Neural progenitor cell (in vitro differentiated cells): ENCODE measurements around the gene TM4SF5. TPM values are rescaled to one million over a fixed set of nuclear protein-coding genes. Genes with fewer than 3 reads are reported as not detected.

Experiments
- DNase-seq: peaks from one replicate; pipeline ENCODE4 v3.0.0-alpha.2; 2016; ENCODE audit warnings: low spot score
- H2AFZ ChIP-seq: fragments of 200-600 bp; sonication (generic); replicated peaks from 2 replicates; pipeline ENCODE4 v1.6.1; 2016; ENCODE audit warnings: antibody characterized with exemption
- H3F3A ChIP-seq: fragments of 200-600 bp; sonication (generic); 2 replicates; pipeline ENCODE4 v1.6.1; 2016; ENCODE audit warnings: antibody characterized with exemption, low read depth
- H3K27ac ChIP-seq: fragments of 200-600 bp; sonication (generic); 2 replicates; pipeline ENCODE4 v1.5.1; 2016; ENCODE audit warnings: mild to moderate bottlenecking
- H3K27me3 ChIP-seq: fragments of 200-600 bp; sonication (generic); 2 replicates; pipeline ENCODE4 v1.6.1; 2016; ENCODE audit warnings: mild to moderate bottlenecking, moderate library complexity
- H3K36me3 ChIP-seq: fragments of 200-600 bp; sonication (generic); 2 replicates; pipeline ENCODE4 v1.5.1; 2016
- H3K4me1 ChIP-seq: fragments of 200-600 bp; sonication (generic); 2 replicates; pipeline ENCODE4 v1.6.1; 2016; ENCODE audit warnings: mixed run types
- H3K4me2 ChIP-seq: fragments of 200-600 bp; sonication (generic); 2 replicates; pipeline ENCODE4 v1.6.1; 2016
- H3K4me3 ChIP-seq: fragments of 200-600 bp; sonication (generic); 2 replicates; pipeline ENCODE4 v1.5.1; 2016
- H3K79me2 ChIP-seq: fragments of 200-600 bp; sonication (generic); 2 replicates; pipeline ENCODE4 v1.6.1; 2016; ENCODE audit warnings: low read depth
- H3K9ac ChIP-seq: fragments of 200-600 bp; sonication (generic); 2 replicates; pipeline ENCODE4 v1.6.1; 2016
- H3K9me3 ChIP-seq: fragments of 200-600 bp; sonication (generic); 2 replicates; pipeline ENCODE4 v1.5.1; 2016; ENCODE audit warnings: low read depth
- H4K20me1 ChIP-seq: fragments of 200-600 bp; sonication (generic); 2 replicates; pipeline ENCODE4 v1.6.1; 2016; ENCODE audit warnings: low read depth
- H3K27ac Mint-ChIP-seq: 3 replicates; pipeline ENCODE4 v1.8.0; 2021; ENCODE audit warnings: mixed read lengths
- H3K27me3 Mint-ChIP-seq: 2 replicates; pipeline ENCODE4 v1.8.0; 2022; ENCODE audit warnings: low read depth, mild to moderate bottlenecking, inconsistent platforms, moderate library complexity, mixed read lengths; ENCODE audit not compliant: insufficient read depth
- H3K36me3 Mint-ChIP-seq: 3 replicates; pipeline ENCODE4 v1.8.0; 2021; ENCODE audit warnings: mixed read lengths
- H3K4me1 Mint-ChIP-seq: 3 replicates; pipeline ENCODE4 v1.8.0; 2021; ENCODE audit warnings: mixed read lengths
- H3K4me3 Mint-ChIP-seq: 3 replicates; pipeline ENCODE4 v1.8.0; 2021; ENCODE audit warnings: mild to moderate bottlenecking, moderate library complexity, mixed read lengths
- H3K9me3 Mint-ChIP-seq: 3 replicates; pipeline ENCODE4 v1.8.0; 2020; ENCODE audit warnings: mixed read lengths
- EZH2 ChIP-seq: fragments of 200-600 bp; sonication (generic); IDR thresholded peaks from 2 replicates; pipeline ENCODE4 v1.6.1; 2017; ENCODE audit warnings: antibody characterized with exemption, mild to moderate bottlenecking, moderate library complexity
- EZH2phosphoT487 ChIP-seq: fragments of 200-600 bp; sonication (generic); IDR thresholded peaks from 2 replicates; pipeline ENCODE4 v1.6.1; 2017; ENCODE audit warnings: antibody characterized with exemption
- total RNA-seq: library from RNA; depleted of rRNA; stranded (reverse); fragments of >200 nt; gene quantifications from 2 replicates; pipeline ENCODE4 v1.2.3, GENCODE V29; 2015; ENCODE audit warnings: low replicate concordance
- TF ChIP-seq, protein P1 (sequence below): fragments of 200-600 bp; sonication (generic); IDR thresholded peaks from 2 replicates; pipeline ENCODE4 v1.5.1; 2017; ENCODE audit warnings: antibody characterized with exemption, mild to moderate bottlenecking

TM4SF5 gene
- total RNA-seq, 1 donor from 2014 or later, result not detected

DNA sequence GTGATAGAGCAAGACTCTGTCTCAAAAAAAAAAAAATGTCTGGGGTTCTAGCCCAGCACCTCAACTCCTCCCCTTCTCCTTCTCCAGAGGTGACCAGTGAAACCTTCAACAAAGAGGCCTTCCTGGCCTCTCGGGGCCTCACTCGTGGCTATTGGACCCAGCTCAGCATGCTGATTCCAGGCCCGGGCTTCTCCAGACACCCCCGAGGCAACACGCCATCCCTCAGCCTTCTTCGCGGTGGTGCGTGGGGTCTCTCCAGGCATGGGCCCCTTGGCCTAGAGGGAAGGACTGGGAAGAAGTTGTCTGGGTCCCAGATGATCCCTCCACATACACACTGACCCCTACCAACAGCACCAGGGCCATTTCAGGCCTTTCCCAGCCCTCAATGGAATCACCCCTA lies 28.5 kb upstream of the TM4SF5 start:
- Histone ChIP-seq H3K79me2 (no peaks in the 10 kb centered on the region), H3K36me3 (no peaks in the 10 kb centered on the region), H3K27ac (no peak overlapping the region), H3K27me3 (peaks cover 93% of the 10 kb centered on the region), H3K9ac (no peak overlapping the region), H3K4me3 (no peak overlapping the region), H3K4me2 (no peak overlapping the region), H3F3A (peaks cover 19% of the 10 kb centered on the region), H3K4me1 (peaks cover 7% of the 10 kb centered on the region), H3K9me3 (no peaks in the 10 kb centered on the region), H2AFZ (no peak overlapping the region), H4K20me1 (peaks cover 6% of the 10 kb centered on the region)
- Mint-ChIP-seq H3K27me3 (peaks cover 63% of the 10 kb centered on the region), H3K4me3 (no peak overlapping the region), H3K36me3 (no peaks in the 10 kb centered on the region), H3K9me3 (peaks cover 5% of the 10 kb centered on the region), H3K27ac (no peak overlapping the region), H3K4me1 (peaks cover 14% of the 10 kb centered on the region)
- TF ChIP-seq EZH2phosphoT487, result no peak
- TF ChIP-seq, protein P1, sequence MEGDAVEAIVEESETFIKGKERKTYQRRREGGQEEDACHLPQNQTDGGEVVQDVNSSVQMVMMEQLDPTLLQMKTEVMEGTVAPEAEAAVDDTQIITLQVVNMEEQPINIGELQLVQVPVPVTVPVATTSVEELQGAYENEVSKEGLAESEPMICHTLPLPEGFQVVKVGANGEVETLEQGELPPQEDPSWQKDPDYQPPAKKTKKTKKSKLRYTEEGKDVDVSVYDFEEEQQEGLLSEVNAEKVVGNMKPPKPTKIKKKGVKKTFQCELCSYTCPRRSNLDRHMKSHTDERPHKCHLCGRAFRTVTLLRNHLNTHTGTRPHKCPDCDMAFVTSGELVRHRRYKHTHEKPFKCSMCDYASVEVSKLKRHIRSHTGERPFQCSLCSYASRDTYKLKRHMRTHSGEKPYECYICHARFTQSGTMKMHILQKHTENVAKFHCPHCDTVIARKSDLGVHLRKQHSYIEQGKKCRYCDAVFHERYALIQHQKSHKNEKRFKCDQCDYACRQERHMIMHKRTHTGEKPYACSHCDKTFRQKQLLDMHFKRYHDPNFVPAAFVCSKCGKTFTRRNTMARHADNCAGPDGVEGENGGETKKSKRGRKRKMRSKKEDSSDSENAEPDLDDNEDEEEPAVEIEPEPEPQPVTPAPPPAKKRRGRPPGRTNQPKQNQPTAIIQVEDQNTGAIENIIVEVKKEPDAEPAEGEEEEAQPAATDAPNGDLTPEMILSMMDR, result no peak
- TF ChIP-seq EZH2, result no peak
- no peak for DNase-seq

DNA sequence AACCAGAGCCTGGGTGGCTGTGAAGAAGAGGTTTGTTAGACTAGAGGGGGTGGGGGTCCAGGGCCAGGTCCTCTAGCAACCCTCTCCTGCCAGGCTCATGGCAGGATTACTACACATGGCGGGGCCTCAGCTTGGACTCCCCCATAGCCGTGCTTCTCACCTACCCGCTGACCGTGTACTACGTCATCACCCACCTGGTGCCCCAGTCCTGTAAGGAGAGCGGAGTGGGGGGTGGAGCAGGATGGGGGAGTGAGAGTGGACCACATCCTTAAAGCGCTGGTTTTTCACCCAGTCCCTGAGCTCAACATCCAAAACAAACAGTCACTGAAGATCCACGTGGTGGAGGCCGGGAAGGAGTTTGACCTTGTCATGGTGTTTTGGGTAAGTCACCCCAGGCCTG lies 27.8 kb upstream of the TM4SF5 start:
- Histone ChIP-seq H3F3A (peaks cover 19% of the 10 kb centered on the region), H3K36me3 (no peaks in the 10 kb centered on the region), H3K9me3 (no peaks in the 10 kb centered on the region), H3K27ac (no peak overlapping the region), H3K4me1 (peaks cover 6% of the 10 kb centered on the region), H3K4me2 (no peak overlapping the region), H2AFZ (no peak overlapping the region), H3K4me3 (no peak overlapping the region), H3K27me3 (peaks cover 93% of the 10 kb centered on the region), H3K9ac (no peak overlapping the region), H3K79me2 (no peaks in the 10 kb centered on the region), H4K20me1 (no peaks in the 10 kb centered on the region)
- H3K27me3 Mint-ChIP-seq, result peaks cover 61% of the 10 kb centered on the region
- peaks cover 8% of the 10 kb centered on the region for H3K9me3 Mint-ChIP-seq
- H3K4me1 Mint-ChIP-seq, result peaks cover 8% of the 10 kb centered on the region
- no peaks in the 10 kb centered on the region for H3K36me3 Mint-ChIP-seq
- no peak for DNase-seq
- no peak overlapping the region for H3K27ac Mint-ChIP-seq
- no peak for TF ChIP-seq EZH2
- TF ChIP-seq EZH2phosphoT487, result no peak
- TF ChIP-seq, protein P1, result no peak
- peak overlapping the region; percentile 46 for H3K4me3 Mint-ChIP-seq

DNA sequence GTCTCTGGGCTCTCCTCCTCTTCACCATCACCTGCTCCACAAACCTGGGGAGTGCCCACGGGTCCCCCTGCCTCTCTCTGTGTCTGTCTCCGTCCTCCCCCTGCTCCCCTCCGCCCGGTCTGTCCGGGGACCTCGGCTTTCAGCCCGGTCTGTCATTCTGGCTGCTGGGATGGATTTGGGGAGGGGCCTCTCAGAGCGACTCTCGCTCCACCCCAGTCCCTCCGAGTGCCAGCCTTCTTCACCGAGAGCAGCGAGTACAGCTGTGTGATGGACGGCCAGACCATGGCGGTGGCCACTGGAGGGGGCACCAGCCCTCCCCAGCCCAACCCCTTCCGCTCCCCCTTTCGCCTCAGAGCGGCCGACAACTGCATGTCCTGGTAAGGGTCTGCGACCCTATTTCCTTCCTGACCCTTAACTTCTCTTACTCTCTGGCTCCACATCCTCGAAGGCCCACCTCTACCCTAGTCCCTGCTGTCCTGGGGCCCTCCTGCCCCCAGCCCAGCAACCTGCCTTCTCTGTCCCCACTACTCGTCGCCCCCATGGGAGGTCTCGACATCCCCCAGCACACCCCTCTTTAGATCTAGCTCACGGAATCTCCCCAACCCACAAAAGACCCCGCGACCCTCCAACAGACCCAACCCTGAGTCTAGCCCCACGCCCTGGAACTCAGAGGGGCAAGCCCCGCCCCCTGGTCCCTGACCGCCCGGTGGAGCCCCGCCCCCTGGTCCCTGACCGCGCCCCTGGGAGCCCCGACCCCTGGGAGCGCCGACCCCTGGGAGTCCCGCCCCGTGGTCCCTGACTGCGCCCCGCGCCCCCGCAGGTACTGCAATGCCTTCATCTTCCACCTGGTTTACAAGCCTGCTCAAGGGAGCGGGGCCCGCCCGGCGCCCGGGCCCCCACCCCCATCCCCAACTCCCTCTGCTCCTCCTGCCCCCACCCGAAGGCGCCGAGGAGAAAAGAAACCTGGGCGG lies 26.4 kb upstream of the TM4SF5 start:
- H3K27me3 ChIP-seq, result peaks cover 87% of the 10 kb centered on the region
- H3K36me3 Mint-ChIP-seq, result no peaks in the 10 kb centered on the region
- no peaks in the 10 kb centered on the region for H4K20me1 ChIP-seq
- peaks cover 3% of the 10 kb centered on the region for H3K4me1 ChIP-seq
- H3K4me2 ChIP-seq, result peak overlapping the region; percentile 79
- no peak overlapping the region for H3K9ac ChIP-seq
- TF ChIP-seq EZH2phosphoT487 (no peak), EZH2 (peak; percentile 46)
- TF ChIP-seq, protein P1, result peak; percentile 20
- peak overlapping the region; percentile 49 for H3K4me3 ChIP-seq
- no peak overlapping the region for H3K27ac Mint-ChIP-seq
- peaks cover 5% of the 10 kb centered on the region for H3K9me3 Mint-ChIP-seq
- DNase-seq, result peak; percentile 82
- no peaks in the 10 kb centered on the region for H3K79me2 ChIP-seq
- peaks cover 52% of the 10 kb centered on the region for H3K27me3 Mint-ChIP-seq
- H2AFZ ChIP-seq, result peak overlapping the region; percentile 93
- H3K27ac ChIP-seq, result no peak overlapping the region
- peaks cover 5% of the 10 kb centered on the region for H3K4me1 Mint-ChIP-seq
- H3K4me3 Mint-ChIP-seq, result peak overlapping the region; percentile 69
- no peaks in the 10 kb centered on the region for H3K9me3 ChIP-seq
- H3F3A ChIP-seq, result peaks cover 15% of the 10 kb centered on the region
- H3K36me3 ChIP-seq, result no peaks in the 10 kb centered on the region
